HepG2 (cell line): ENCODE measurements around the gene SHISA5. TPM values are rescaled to one million over a fixed set of nuclear protein-coding genes. Genes with fewer than 3 reads are reported as not detected.

Source experiments
- ARNT2 ChIP-seq: sonication (generic); formaldehyde crosslinking; IDR thresholded peaks from 2 replicates; pipeline ENCODE4 v1.8.0; 2022; ENCODE audit warnings: mild to moderate bottlenecking, low read depth, missing genetic modification reagents, moderate library complexity
- ATF7-NPFF ChIP-seq: sonication (generic); formaldehyde crosslinking; IDR thresholded peaks from 2 replicates; pipeline ENCODE4 v1.8.1; 2023; ENCODE audit warnings: mild to moderate bottlenecking, low read depth, missing genetic modification reagents, moderate library complexity
- BORCS8-MEF2B ChIP-seq: sonication (generic); formaldehyde crosslinking; IDR thresholded peaks from 2 replicates; pipeline ENCODE4 v1.8.0; 2022; ENCODE audit warnings: mild to moderate bottlenecking, missing genetic modification reagents
- CEBPG ChIP-seq: IDR thresholded peaks from 2 replicates; pipeline ENCODE4 v1.6.1; 2016
- FOXJ3 ChIP-seq: sonication (generic); formaldehyde crosslinking; IDR thresholded peaks from 2 replicates; pipeline ENCODE4 v1.4.0; 2020; ENCODE audit warnings: missing genetic modification reagents, mild to moderate bottlenecking, borderline replicate concordance
- GZF1 ChIP-seq: sonication (generic); formaldehyde crosslinking; IDR thresholded peaks from 2 replicates; pipeline ENCODE4 v1.5.1; 2020; ENCODE audit warnings: mild to moderate bottlenecking, missing genetic modification reagents
- KDM4B ChIP-seq: sonication (generic); formaldehyde crosslinking; IDR thresholded peaks from 2 replicates; pipeline ENCODE4 v1.4.0; 2020; ENCODE audit warnings: missing genetic modification reagents
- LCORL ChIP-seq, 2 experiments: fragments of 450-650 bp in 1 of 2; sonication (generic) in 1 of 2; formaldehyde crosslinking in 1 of 2; IDR thresholded peaks; 2 replicates each; pipeline versions ENCODE4 v1.5.0 to v1.6.1; 2017 to 2020; ENCODE audit warnings: antibody characterized with exemption in 1 of 2, missing genetic modification reagents in 1 of 2
- NCOA5 ChIP-seq: sonication (generic); formaldehyde crosslinking; IDR thresholded peaks from 2 replicates; pipeline ENCODE4 v1.4.0; 2020; ENCODE audit warnings: missing genetic modification reagents
- THYN1 ChIP-seq: sonication (generic); formaldehyde crosslinking; IDR thresholded peaks from 2 replicates; pipeline ENCODE4 v1.8.1; 2023; ENCODE audit warnings: low read depth, mild to moderate bottlenecking, moderate library complexity, missing genetic modification reagents, borderline replicate concordance
- ZEB1 ChIP-seq: IDR thresholded peaks from 2 replicates; pipeline ENCODE4 v1.6.1; 2012; ENCODE audit warnings: mild to moderate bottlenecking, low read depth, inconsistent platforms; ENCODE audit not compliant: insufficient replicate concordance
- ZNF264 ChIP-seq: sonication (generic); formaldehyde crosslinking; IDR thresholded peaks from 2 replicates; pipeline ENCODE4 v1.4.0; 2020; ENCODE audit warnings: missing genetic modification reagents
- ZNF292 ChIP-seq: sonication (generic); formaldehyde crosslinking; IDR thresholded peaks from 2 replicates; pipeline ENCODE4 v1.8.1; 2022; ENCODE audit warnings: mild to moderate bottlenecking, low read depth, missing genetic modification reagents, borderline replicate concordance
- ZNF549 ChIP-seq: sonication (generic); formaldehyde crosslinking; IDR thresholded peaks from 2 replicates; pipeline ENCODE4 v1.5.0; 2020; ENCODE audit warnings: missing genetic modification reagents
- ZNF563 ChIP-seq: sonication (generic); formaldehyde crosslinking; IDR thresholded peaks from 2 replicates; pipeline ENCODE4 v1.8.0; 2022; ENCODE audit warnings: mild to moderate bottlenecking, moderate library complexity, missing genetic modification reagents
- ZNF607 ChIP-seq: sonication (generic); formaldehyde crosslinking; IDR thresholded peaks from 2 replicates; pipeline ENCODE4 v1.5.1; 2020; ENCODE audit warnings: missing genetic modification reagents, mild to moderate bottlenecking, borderline replicate concordance
- ZNF703 ChIP-seq: sonication (generic); formaldehyde crosslinking; IDR thresholded peaks from 2 replicates; pipeline ENCODE4 v1.5.1; 2020; ENCODE audit warnings: missing genetic modification reagents, mild to moderate bottlenecking, moderate library complexity, borderline replicate concordance
- ZNF790 ChIP-seq: sonication (generic); formaldehyde crosslinking; IDR thresholded peaks from 2 replicates; pipeline ENCODE4 v1.8.0; 2022; ENCODE audit warnings: missing genetic modification reagents, mild to moderate bottlenecking, borderline replicate concordance
- ZNF879 ChIP-seq: sonication (generic); formaldehyde crosslinking; IDR thresholded peaks from 2 replicates; pipeline ENCODE4 v1.8.1; 2023; ENCODE audit warnings: missing genetic modification reagents
- polyA plus RNA-seq, 8 experiments: library from polyadenylated mRNA; depleted of rRNA in 3 of 8; stranded (reverse) in 7 of 8; unstranded in 1 of 8; fragments of >200 nt; fragmentation: Illumina TruSeq in 4 of 8; extraction: Trizol in 4 of 8; gene quantifications; 2 replicates each; pipeline versions ENCODE4 v1.2.1 to v1.2.3, GENCODE V29; 2011 to 2016; ENCODE audit warnings: low read depth in 4 of 8, missing spikeins in 1 of 8, mixed read lengths in 1 of 8; ENCODE audit not compliant: insufficient read depth in 1 of 8
- total RNA-seq, 5 experiments: library from RNA; depleted of rRNA; stranded (reverse); fragments of >200 nt; fragmentation: Illumina TruSeq; extraction: Trizol; gene quantifications; 2 replicates each; pipeline ENCODE4 v1.2.3, GENCODE V29; 2016; ENCODE audit warnings: low read depth in 1 of 5
- TF ChIP-seq, protein P1 (sequence below): sonication (generic); formaldehyde crosslinking; IDR thresholded peaks from 2 replicates; pipeline ENCODE4 v1.4.0; 2020; ENCODE audit warnings: mild to moderate bottlenecking, missing genetic modification reagents
- TF ChIP-seq, protein P2 (sequence below): sonication (generic); formaldehyde crosslinking; conservative IDR thresholded peaks from 2 replicates; pipeline ENCODE4 v1.8.0; 2022; ENCODE audit warnings: low read depth, missing genetic modification reagents
- TF ChIP-seq, protein P3 (sequence below): sonication (generic); formaldehyde crosslinking; IDR thresholded peaks from 2 replicates; pipeline ENCODE4 v1.8.1; 2022; ENCODE audit warnings: mild to moderate bottlenecking, missing genetic modification reagents

The SHISA5 gene
- total and polyA plus RNA-seq, 2 of the 13 experiments (the other 11 are each of a cell fraction or from before 2014, with no cell fraction given): 75.8 to 91.4 TPM

- no peak for TF ChIP-seq ZNF879 (CRISPR knock-in tag)
- peak; percentile 42; the same call in 1 of the 2 replicates for TF ChIP-seq ARNT2 (CRISPR knock-in tag)
- no peak for TF ChIP-seq ZEB1
- TF ChIP-seq, protein P1, sequence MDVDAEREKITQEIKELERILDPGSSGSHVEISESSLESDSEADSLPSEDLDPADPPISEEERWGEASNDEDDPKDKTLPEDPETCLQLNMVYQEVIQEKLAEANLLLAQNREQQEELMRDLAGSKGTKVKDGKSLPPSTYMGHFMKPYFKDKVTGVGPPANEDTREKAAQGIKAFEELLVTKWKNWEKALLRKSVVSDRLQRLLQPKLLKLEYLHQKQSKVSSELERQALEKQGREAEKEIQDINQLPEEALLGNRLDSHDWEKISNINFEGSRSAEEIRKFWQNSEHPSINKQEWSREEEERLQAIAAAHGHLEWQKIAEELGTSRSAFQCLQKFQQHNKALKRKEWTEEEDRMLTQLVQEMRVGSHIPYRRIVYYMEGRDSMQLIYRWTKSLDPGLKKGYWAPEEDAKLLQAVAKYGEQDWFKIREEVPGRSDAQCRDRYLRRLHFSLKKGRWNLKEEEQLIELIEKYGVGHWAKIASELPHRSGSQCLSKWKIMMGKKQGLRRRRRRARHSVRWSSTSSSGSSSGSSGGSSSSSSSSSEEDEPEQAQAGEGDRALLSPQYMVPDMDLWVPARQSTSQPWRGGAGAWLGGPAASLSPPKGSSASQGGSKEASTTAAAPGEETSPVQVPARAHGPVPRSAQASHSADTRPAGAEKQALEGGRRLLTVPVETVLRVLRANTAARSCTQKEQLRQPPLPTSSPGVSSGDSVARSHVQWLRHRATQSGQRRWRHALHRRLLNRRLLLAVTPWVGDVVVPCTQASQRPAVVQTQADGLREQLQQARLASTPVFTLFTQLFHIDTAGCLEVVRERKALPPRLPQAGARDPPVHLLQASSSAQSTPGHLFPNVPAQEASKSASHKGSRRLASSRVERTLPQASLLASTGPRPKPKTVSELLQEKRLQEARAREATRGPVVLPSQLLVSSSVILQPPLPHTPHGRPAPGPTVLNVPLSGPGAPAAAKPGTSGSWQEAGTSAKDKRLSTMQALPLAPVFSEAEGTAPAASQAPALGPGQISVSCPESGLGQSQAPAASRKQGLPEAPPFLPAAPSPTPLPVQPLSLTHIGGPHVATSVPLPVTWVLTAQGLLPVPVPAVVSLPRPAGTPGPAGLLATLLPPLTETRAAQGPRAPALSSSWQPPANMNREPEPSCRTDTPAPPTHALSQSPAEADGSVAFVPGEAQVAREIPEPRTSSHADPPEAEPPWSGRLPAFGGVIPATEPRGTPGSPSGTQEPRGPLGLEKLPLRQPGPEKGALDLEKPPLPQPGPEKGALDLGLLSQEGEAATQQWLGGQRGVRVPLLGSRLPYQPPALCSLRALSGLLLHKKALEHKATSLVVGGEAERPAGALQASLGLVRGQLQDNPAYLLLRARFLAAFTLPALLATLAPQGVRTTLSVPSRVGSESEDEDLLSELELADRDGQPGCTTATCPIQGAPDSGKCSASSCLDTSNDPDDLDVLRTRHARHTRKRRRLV (CRISPR knock-in tag): peak; percentile 94
- peak; percentile 96 for TF ChIP-seq CEBPG (CRISPR knock-in tag)
- TF ChIP-seq ZNF549 (CRISPR knock-in tag): no peak
- TF ChIP-seq BORCS8-MEF2B (CRISPR knock-in tag): peak; percentile 89
- TF ChIP-seq FOXJ3 (CRISPR knock-in tag): 0 out of 2 replicates have a peak, but pooled peaks have one; percentile 61
- peak; percentile 74; the same call in 1 of the 2 replicates for TF ChIP-seq ZNF563 (CRISPR knock-in tag)
- TF ChIP-seq ATF7-NPFF (CRISPR knock-in tag): peak; percentile 70
- TF ChIP-seq ZNF607 (CRISPR knock-in tag): peak; percentile 4
- TF ChIP-seq ZNF264: peak; percentile 80; the same call in 1 of the 2 replicates
- peak; percentile 86; the same call in 1 of the 2 replicates for TF ChIP-seq ZNF790 (CRISPR knock-in tag)
- TF ChIP-seq ZNF292: peak; percentile 79; the same call in 1 of the 2 replicates
- TF ChIP-seq, protein P2, sequence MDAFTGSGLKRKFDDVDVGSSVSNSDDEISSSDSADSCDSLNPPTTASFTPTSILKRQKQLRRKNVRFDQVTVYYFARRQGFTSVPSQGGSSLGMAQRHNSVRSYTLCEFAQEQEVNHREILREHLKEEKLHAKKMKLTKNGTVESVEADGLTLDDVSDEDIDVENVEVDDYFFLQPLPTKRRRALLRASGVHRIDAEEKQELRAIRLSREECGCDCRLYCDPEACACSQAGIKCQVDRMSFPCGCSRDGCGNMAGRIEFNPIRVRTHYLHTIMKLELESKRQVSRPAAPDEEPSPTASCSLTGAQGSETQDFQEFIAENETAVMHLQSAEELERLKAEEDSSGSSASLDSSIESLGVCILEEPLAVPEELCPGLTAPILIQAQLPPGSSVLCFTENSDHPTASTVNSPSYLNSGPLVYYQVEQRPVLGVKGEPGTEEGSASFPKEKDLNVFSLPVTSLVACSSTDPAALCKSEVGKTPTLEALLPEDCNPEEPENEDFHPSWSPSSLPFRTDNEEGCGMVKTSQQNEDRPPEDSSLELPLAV: peak; percentile 45; the same call in 1 of the 2 replicates
- peak; percentile 75; the same call in 1 of the 2 replicates for TF ChIP-seq GZF1 (CRISPR knock-in tag)
- TF ChIP-seq LCORL (IDR thresholded peaks at IDR 0.05): no peak
- TF ChIP-seq LCORL (CRISPR knock-in tag; IDR thresholded peaks at IDR 0.05): peak; percentile 98
- TF ChIP-seq KDM4B (CRISPR knock-in tag): no peak
- TF ChIP-seq, protein P3, sequence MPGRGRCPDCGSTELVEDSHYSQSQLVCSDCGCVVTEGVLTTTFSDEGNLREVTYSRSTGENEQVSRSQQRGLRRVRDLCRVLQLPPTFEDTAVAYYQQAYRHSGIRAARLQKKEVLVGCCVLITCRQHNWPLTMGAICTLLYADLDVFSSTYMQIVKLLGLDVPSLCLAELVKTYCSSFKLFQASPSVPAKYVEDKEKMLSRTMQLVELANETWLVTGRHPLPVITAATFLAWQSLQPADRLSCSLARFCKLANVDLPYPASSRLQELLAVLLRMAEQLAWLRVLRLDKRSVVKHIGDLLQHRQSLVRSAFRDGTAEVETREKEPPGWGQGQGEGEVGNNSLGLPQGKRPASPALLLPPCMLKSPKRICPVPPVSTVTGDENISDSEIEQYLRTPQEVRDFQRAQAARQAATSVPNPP (CRISPR knock-in tag): peak; percentile 59; the same call in 1 of the 2 replicates
- TF ChIP-seq THYN1 (CRISPR knock-in tag): no peak
- no peak for TF ChIP-seq ZNF703 (CRISPR knock-in tag)
- no peak for TF ChIP-seq NCOA5 (CRISPR knock-in tag)
Measured at GRCh38 chr3:48429960-48430707, 73.8 kb downstream of the SHISA5 start, which contains the start of gene PLXNB1 (continued).
